Thoracic aorta (tissue), 2 donors: ENCODE data around the gene TRAPPC4. TPM values are rescaled to one million over a fixed set of nuclear protein-coding genes. Genes with fewer than 3 reads are reported as not detected.

Source experiments
- ATAC-seq: fragments of 150-250 bp; one replicate; pipeline ENCODE4 v1.8.0; 2017; ENCODE audit warnings: low read depth; ENCODE audit not compliant: insufficient number of reproducible peaks, low FRiP score
- DNase-seq: peaks from one replicate; pipeline ENCODE4 v3.0.0-alpha.2; 2020; ENCODE audit warnings: low spot score
- H3K27ac ChIP-seq, 2 donors: fragments of 200-600 bp; sonication (generic); 1 replicate in 1 of 2; 2 replicates in 1 of 2; pipeline ENCODE4 v1.5.1; 2016; ENCODE audit warnings: mild to moderate bottlenecking in 2 of 2, moderate library complexity in 2 of 2
- H3K27me3 ChIP-seq: fragments of 200-600 bp; sonication (generic); replicated peaks from 2 replicates; pipeline ENCODE4 v1.6.0; 2016; ENCODE audit warnings: mild to moderate bottlenecking; ENCODE audit not compliant: insufficient read depth
- H3K36me3 ChIP-seq: fragments of 200-600 bp; sonication (generic); one replicate; pipeline ENCODE4 v1.5.1; 2016
- H3K4me1 ChIP-seq, 2 donors: fragments of 200-600 bp; sonication (generic); 1 replicate in 1 of 2; 2 replicates in 1 of 2; pipeline versions ENCODE4 v1.5.1 to v1.6.0; 2016; ENCODE audit warnings: low read depth in 2 of 2, mild to moderate bottlenecking in 1 of 2; ENCODE audit not compliant: control insufficient read depth in 1 of 2
- H3K4me3 ChIP-seq: fragments of 200-600 bp; sonication (generic); 2 replicates; pipeline ENCODE4 v1.5.1; 2016; ENCODE audit warnings: mild to moderate bottlenecking
- H3K9me3 ChIP-seq: fragments of 200-600 bp; sonication (generic); 2 replicates; pipeline ENCODE4 v1.5.1; 2016
- CTCF ChIP-seq: fragments of 200-600 bp; sonication (generic); IDR thresholded peaks from one replicate; pipeline ENCODE4 v1.5.1; 2019; ENCODE audit warnings: antibody characterized with exemption
- total RNA-seq, 2 donors: library from RNA; depleted of rRNA; stranded (reverse); fragments of >200 nt; gene quantifications; one replicate each; pipeline versions ENCODE4 v1.1.0 to v1.2.3, GENCODE V29; 2016

The TRAPPC4 gene
- total RNA-seq, 2 donors from 2014 or later: 58.2 to 63.0 TPM

GRCh38 chr11:118996926-118997626 lies 21.5 kb upstream of the TRAPPC4 start:
- Histone ChIP-seq H3K4me3 (peak overlapping the region; percentile 92), H3K9me3 (no peaks in the 10 kb centered on the region), H3K27me3 (no peaks in the 10 kb centered on the region), H3K36me3 (peaks cover 13% of the 10 kb centered on the region), H3K27ac (peak overlapping the region; percentile 48 to 87), H3K4me1 (peaks cover 8 to 26% of the 10 kb centered on the region in 2 donors)
- TF ChIP-seq CTCF: peak; percentile 19
- ATAC-seq: no peak
- DNase-seq: no peak

- no peaks in the 10 kb centered on the region for H3K27me3 ChIP-seq
- H3K4me1 ChIP-seq: peaks cover 8 to 26% of the 10 kb centered on the region in 2 donors
- DNase-seq: peak; percentile 73
- H3K36me3 ChIP-seq: peaks cover 15% of the 10 kb centered on the region
- peak within 1 kb of the TSS; percentile 86 to 87 for H3K27ac ChIP-seq
- H3K4me3 ChIP-seq: peak within 1 kb of the TSS; percentile 92
- TF ChIP-seq CTCF: no peak
- peak; percentile 78 for ATAC-seq
- H3K9me3 ChIP-seq: no peaks in the 10 kb centered on the region
Observed at GRCh38 chr11:118997627-118998387, 20.8 kb upstream of the TRAPPC4 start, which contains the start of gene CENATAC. Gene CENATAC, plus strand, starts transcription at chr11:118998138. Its CDS starts 60 bp downstream, at chr11:118998198.

- no peak for DNase-seq
- peak overlapping the region; percentile 92 for H3K4me3 ChIP-seq
- no peaks in the 10 kb centered on the region for H3K9me3 ChIP-seq
- H3K36me3 ChIP-seq: peaks cover 18% of the 10 kb centered on the region
- H3K27me3 ChIP-seq: no peaks in the 10 kb centered on the region
- no peak for TF ChIP-seq CTCF
- ATAC-seq: no peak
- peak overlapping the region; percentile 86 to 87 for H3K27ac ChIP-seq
- H3K4me1 ChIP-seq: peaks cover 8 to 26% of the 10 kb centered on the region in 2 donors
Observed at GRCh38 chr11:118998388-118998717, 20.2 kb upstream of the TRAPPC4 start.

- Histone ChIP-seq H3K27ac (peak overlapping the region; percentile 86 to 87), H3K27me3 (no peaks in the 10 kb centered on the region), H3K9me3 (no peaks in the 10 kb centered on the region), H3K4me1 (peaks cover 8 to 26% of the 10 kb centered on the region in 2 donors), H3K36me3 (peaks cover 18% of the 10 kb centered on the region), H3K4me3 (peak overlapping the region; percentile 92)
- ATAC-seq (no peak), DNase-seq (no peak)
- TF ChIP-seq CTCF: no peak
Observed at GRCh38 chr11:118998822-118999221, 19.7 kb upstream of the TRAPPC4 start.

GRCh38 chr11:119000906-119001305 lies 17.7 kb upstream of the TRAPPC4 start:
- H3K9me3 ChIP-seq: no peaks in the 10 kb centered on the region
- peaks cover 21% of the 10 kb centered on the region for H3K36me3 ChIP-seq
- H3K27ac ChIP-seq: no peak overlapping the region
- H3K4me3 ChIP-seq: no peak overlapping the region
- no peak for TF ChIP-seq CTCF
- ATAC-seq: no peak
- DNase-seq: no peak
- H3K4me1 ChIP-seq: peaks cover 8 to 26% of the 10 kb centered on the region in 2 donors
- H3K27me3 ChIP-seq: no peaks in the 10 kb centered on the region
